ENCODE measurements around the gene GSG1.

- TF ChIP-seq CTCF (IDR thresholded peaks at IDR 0.05; ENCODE audit: borderline replicate concordance, extremely low read depth, low read length, poor library complexity, severe bottlenecking) (no peak), EZH2 (IDR thresholded peaks at IDR 0.05; ENCODE audit: borderline replicate concordance, low read depth, low read length, severe bottlenecking) (no peak)
Measured at GRCh38 chr12:13079440-13079906, 24.0 kb downstream of the GSG1 start.
